Sciatic nerve (tissue), 2 donors: Measurements from ENCODE around the gene NBPF26. TPM values are rescaled to one million over a fixed set of nuclear protein-coding genes. Genes with fewer than 3 reads are reported as not detected.
"Not testable (repeated sequence)": the region's sequence is repeated elsewhere in the genome, so short reads cannot be mapped to it uniquely, and the experiment has no call there.

Experiments used
- ATAC-seq: fragments of 200-7000 bp; cut with Tn5 transposase; one replicate; pipeline ENCODE4 v1.9.1; 2020; ENCODE audit warnings: mild to moderate bottlenecking, moderate library complexity
- DNase-seq: peaks from one replicate; pipeline ENCODE4 v3.0.0-alpha.2; 2020; ENCODE audit warnings: low spot score
- intact Hi-C: fragments of 100-400 bp; cut with DNase I; formaldehyde crosslinking; loops from one replicate; pipeline ENCODE4 v1.14.2; 2022
- total RNA-seq: library from RNA; stranded (reverse); fragmentation: NEBNext Ultra II Directional; extraction: Animal tissue kit (Norgen Biotek cat#: 25700); gene quantifications from one replicate; pipeline ENCODE4 v1.2.1, GENCODE V29; 2021
- donor health status: DM: no; HTN: no; CAD: no.
- donor health status: DM: no; HTN: no; CAD: no.

The NBPF26 gene
- total RNA-seq, 1 donor from 2014 or later = 59.3 TPM

GRCh38 chr1:120849400-120850286 lies 125.9 kb downstream of the NBPF26 start:
- peak; percentile 42 for DNase-seq
- intact Hi-C loops = not testable (repeated sequence)
- peak; percentile 41 for ATAC-seq

- ATAC-seq (peak; percentile 79), DNase-seq (peak; percentile 48)
Observed at GRCh38 chr1:120850287-120850536, 126.5 kb downstream of the NBPF26 start.

GRCh38 chr1:120850537-120851421 lies 127.0 kb downstream of the NBPF26 start:
- peak; percentile 86 for DNase-seq
- ATAC-seq = peak; percentile 96
- intact Hi-C loops = not testable (repeated sequence)

More at GRCh38 chr1:120850287-120850536, 126.5 kb downstream of the NBPF26 start:
- intact Hi-C loops = not testable (repeated sequence)

- intact Hi-C loops, DNase-seq, ATAC-seq: not testable (repeated sequence)
Observed at GRCh38 chr1:120858144-120858543, 134.4 kb downstream of the NBPF26 start.

GRCh38 chr1:120859615-120860234 lies 136.0 kb downstream of the NBPF26 start:
- ATAC-seq, DNase-seq, intact Hi-C loops: not testable (repeated sequence)

GRCh38 chr1:120878206-120878605 lies 154.5 kb downstream of the NBPF26 start:
- ATAC-seq, intact Hi-C loops: not testable (repeated sequence)

GRCh38 chr1:120880056-120880455 lies 156.3 kb downstream of the NBPF26 start:
- intact Hi-C loops, ATAC-seq, DNase-seq: not testable (repeated sequence)

More at GRCh38 chr1:120878206-120878605, 154.5 kb downstream of the NBPF26 start:
- DNase-seq = not testable (repeated sequence)

GRCh38 chr1:120881934-120882333 lies 158.2 kb downstream of the NBPF26 start:
- DNase-seq, ATAC-seq, intact Hi-C loops: not testable (repeated sequence)

Other genes starting within 250 kb of the NBPF26 start
- not detected for gene PPIAL4A, start 165.8 kb downstream of the NBPF26 start, total RNA-seq